ENCODE data around the gene MBNL3.

Gene MBNL3

GRCh38 chrX:132414404-132414803 lies 74.4 kb downstream of the MBNL3 start:
- DNase-seq (ENCODE audit: low read depth in 2 of 2) = no peak

- no peak for DNase-seq (ENCODE audit: low read depth in 2 of 2)
Observed at GRCh38 chrX:132413459-132413858, 75.4 kb downstream of the MBNL3 start.

DNA sequence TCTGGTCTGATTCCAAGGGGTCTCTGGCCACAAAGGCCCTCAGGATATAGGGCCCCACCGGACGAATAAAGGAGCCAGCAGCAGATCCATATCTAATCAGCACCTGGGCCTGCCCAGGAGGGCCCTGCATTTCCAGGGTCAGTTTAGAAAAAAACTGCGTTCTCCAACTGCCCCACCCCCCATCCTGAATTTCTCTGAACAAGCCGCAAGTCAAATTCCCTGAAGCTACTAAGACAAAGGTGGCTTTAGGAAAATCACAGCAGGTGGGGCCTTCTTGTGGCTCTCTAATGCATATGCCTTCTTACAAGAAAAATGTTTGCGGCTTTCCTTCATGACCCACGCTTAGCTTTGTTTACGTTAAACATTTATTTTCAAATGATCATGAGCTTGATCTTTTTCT lies 76.6 kb downstream of the MBNL3 start:
- DNase-seq (ENCODE audit: low read depth in 2 of 2) = no peak

DNA sequence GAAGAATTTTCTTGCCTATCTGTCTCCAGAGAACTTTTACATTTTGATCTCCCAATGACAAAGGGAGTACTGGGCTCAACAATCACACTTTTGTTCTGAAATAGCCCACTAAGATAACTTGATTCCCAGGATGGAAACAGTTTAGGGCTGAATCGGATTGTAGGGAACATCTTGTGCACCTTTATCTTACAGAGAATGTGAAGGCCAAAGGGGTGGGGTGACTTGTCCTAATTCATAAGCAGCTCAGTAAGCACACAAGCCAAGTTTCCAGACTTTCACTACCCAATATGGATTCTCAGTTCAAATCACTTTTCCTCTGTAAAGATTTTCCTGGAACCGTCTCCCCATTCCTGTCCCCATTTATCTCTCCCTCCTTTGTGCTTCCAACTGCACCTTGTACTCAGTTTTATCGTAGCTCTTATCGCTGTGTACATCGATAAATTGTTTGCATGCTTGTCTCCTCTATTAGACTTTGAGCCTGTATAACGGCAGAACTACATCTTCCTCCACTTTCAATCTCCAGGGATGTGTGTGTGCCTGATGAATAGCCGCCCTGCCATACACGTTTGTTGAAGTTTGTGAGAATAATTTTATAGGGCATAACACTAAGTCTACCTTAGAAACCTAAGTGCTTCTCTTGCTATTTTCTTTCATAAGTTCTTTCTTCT lies 77.4 kb downstream of the MBNL3 start:
- no peak for DNase-seq (ENCODE audit: low read depth in 2 of 2)

- no peak for DNase-seq (ENCODE audit: low read depth in 2 of 2)
Observed at GRCh38 chrX:132409780-132410556, 78.9 kb downstream of the MBNL3 start.

DNA sequence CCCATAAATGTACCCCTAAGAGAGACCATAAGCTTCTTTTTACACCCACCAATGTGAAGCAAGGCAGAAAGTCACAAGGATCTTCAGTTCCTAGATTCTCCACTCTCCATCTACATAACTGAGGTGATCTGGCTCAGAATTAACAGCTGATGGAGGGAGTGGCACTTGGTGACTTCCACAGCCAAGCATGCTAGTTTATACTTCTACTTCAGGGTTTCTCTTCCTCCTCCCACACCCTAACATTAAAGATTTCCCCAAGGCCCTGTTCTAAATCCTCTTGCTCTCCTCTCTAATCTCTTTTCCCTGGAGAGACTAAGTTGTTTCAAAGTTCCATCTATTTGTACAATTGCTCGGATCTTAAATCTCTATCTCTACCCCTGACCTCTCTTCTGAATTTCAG lies 81.1 kb downstream of the MBNL3 start:
- DNase-seq (ENCODE audit: low read depth in 2 of 2) = no peak

- DNase-seq (ENCODE audit: low read depth in 2 of 2) = no peak
Observed at GRCh38 chrX:132406106-132406505, 82.7 kb downstream of the MBNL3 start.

DNA sequence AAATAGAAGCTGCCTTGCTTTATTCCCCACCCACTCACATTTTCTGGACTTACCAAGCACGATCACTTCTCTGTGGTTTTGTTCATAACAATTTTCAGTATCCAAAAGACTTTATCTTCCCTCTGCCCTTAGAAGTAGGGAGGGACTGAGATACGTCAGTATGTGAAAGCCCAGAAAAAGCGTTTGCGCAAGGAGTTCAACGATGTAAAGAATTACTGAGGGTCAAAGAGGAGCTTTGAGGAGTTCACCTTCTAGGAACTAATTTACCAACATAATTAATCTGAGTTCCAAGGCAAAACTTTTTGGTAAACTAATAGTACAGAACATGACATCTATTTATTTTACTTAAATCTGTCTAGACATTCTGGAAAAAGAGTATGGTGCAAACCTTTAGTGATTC lies 84.6 kb downstream of the MBNL3 start:
- DNase-seq (ENCODE audit: low read depth in 2 of 2) = no peak

DNA sequence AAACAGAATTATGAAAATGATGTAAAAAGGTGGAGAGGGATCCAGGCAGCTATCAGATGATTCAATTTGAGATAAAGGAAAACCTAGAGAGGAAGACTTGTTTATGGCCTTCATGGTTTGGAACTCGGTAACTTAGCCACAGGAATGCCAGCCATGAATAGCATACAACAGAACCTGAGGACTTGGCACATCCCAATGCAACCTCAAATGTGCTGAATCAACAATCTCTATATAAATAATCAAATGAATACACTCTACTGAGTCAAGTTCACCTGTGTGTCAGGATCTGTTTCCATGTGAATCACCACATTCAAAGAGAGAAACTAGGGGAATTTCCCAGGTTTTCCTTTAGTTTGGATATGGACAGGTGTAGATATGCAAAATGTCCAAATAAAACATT lies 86.9 kb downstream of the MBNL3 start:
- no peak for DNase-seq (ENCODE audit: low read depth in 2 of 2)

DNA sequence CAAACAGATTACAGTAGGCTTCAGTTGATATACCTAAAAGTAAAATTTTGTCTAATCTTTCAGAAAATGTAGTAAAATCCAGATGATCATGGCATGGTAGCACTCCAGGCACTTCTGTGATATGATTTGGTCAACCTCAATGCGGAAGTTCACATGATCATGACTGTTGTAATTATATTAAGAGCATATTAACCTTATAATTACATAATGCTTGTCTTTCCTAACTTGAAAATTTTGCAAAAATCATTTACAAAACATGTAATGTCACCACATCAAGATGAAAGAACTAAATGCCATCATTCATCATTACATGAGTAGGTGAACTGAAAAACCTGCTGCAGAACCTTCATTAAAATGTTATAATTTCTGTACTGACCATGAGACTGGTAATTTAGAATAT lies 88.1 kb downstream of the MBNL3 start:
- DNase-seq (ENCODE audit: low read depth in 2 of 2) = no peak

- no peak for DNase-seq (ENCODE audit: low read depth in 2 of 2)
Observed at GRCh38 chrX:132395645-132396044, 93.2 kb downstream of the MBNL3 start.

GRCh38 chrX:132395026-132395425 lies 93.8 kb downstream of the MBNL3 start:
- no peak for DNase-seq (ENCODE audit: low read depth in 2 of 2)

DNA sequence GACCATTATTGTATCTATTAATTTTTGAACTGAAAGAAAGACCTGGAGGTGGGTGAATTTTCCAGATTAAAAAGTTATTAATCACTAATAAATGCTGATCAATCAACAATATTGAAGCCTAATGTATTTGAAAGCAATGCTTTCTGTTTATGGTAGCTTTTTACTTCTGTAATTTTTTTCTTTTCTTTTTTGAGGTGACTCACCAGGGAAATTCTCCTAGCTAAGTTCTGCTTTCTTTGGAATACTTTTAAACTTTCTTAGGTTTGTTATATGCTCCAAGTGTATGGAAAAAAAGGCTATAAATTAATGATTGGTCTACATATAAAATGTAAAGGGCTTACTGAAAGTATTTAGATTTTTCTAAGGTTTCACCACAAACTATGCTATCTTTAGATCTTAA lies 94.2 kb downstream of the MBNL3 start:
- no peak for DNase-seq (ENCODE audit: low read depth in 2 of 2)

- no peak for DNase-seq (ENCODE audit: low read depth in 2 of 2)
Observed at GRCh38 chrX:132393992-132394391, 94.8 kb downstream of the MBNL3 start.

- DNase-seq (ENCODE audit: low read depth in 2 of 2) = no peak
Observed at GRCh38 chrX:132393485-132393884, 95.4 kb downstream of the MBNL3 start.

GRCh38 chrX:132393085-132393484 lies 95.8 kb downstream of the MBNL3 start:
- no peak for DNase-seq (ENCODE audit: low read depth in 2 of 2)

GRCh38 chrX:132390792-132391191 lies 98.0 kb downstream of the MBNL3 start:
- no peak for DNase-seq (ENCODE audit: low read depth in 2 of 2)

DNA sequence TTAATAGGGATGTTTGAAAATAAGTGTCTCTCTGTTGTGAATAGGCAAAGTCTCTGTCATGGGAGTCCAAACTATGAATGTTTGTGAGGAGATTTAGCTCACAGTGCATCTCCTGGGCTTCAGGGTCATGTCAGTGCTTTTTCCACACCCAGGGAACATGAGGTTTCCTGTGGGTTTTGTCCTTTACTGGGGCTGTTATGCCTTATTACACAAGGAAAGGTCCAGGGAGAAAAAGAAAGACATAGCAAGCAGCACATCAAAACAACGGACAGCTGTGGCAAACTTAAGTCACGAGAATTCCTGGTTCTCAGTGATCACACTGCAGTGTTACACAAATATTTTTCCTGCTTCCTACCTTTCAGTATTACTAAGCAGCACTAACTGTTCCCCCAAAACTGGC lies 99.4 kb downstream of the MBNL3 start:
- no peak for DNase-seq (ENCODE audit: low read depth in 2 of 2)

- no peak for DNase-seq (ENCODE audit: low read depth in 2 of 2)
Observed at GRCh38 chrX:132388371-132388770, 100.5 kb downstream of the MBNL3 start.

GRCh38 chrX:132384301-132384700 lies 104.5 kb downstream of the MBNL3 start:
- DNase-seq (ENCODE audit: low read depth in 2 of 2) = no peak

- no peak for DNase-seq (ENCODE audit: low read depth in 2 of 2)
Observed at GRCh38 chrX:132382068-132382467, 106.8 kb downstream of the MBNL3 start.

DNA sequence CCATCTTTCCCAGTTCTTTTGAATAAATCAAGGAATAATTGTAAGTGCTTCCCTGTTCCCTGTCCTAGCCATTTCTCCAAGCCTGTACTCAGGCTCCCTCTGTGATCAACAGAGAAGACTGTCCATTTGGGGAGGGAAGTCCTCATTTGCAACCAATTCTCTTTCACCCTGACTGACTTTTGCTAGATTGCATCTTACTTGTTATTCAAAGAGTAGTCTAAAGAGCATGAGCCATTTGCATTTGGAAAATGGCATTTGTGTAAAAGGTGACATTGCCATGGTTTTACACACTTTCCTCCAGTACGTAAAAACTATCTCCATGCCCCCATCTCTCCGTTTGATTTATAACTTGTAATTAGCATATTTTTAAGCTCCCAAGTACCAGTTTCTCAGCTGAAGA lies 110.6 kb downstream of the MBNL3 start:
- DNase-seq (ENCODE audit: low read depth in 2 of 2) = no peak

- no peak for DNase-seq (ENCODE audit: low read depth in 2 of 2)
Observed at GRCh38 chrX:132375941-132376340, 112.9 kb downstream of the MBNL3 start.

GRCh38 chrX:132373610-132374009 lies 115.2 kb downstream of the MBNL3 start:
- no peak for DNase-seq (ENCODE audit: low read depth in 2 of 2)

All from stimulated activated CD8-positive, alpha-beta memory T cell treated with anti-CD3 and anti-CD28 coated beads, Interleukin-15, amount 100 ng/mL, for 4 hours (primary cell).